ENCODE data around the gene KCNK15. TPM values are rescaled to one million over a fixed set of nuclear protein-coding genes. Genes with fewer than 3 reads are reported as not detected.
"Not testable (repeated sequence)": the region's sequence is repeated elsewhere in the genome, so short reads cannot be mapped to it uniquely, and the experiment has no call there.

The KCNK15 gene
- total RNA-seq, result 1 to 10 TPM; 3.6 to 5.6 (median 5.0) TPM

DNA sequence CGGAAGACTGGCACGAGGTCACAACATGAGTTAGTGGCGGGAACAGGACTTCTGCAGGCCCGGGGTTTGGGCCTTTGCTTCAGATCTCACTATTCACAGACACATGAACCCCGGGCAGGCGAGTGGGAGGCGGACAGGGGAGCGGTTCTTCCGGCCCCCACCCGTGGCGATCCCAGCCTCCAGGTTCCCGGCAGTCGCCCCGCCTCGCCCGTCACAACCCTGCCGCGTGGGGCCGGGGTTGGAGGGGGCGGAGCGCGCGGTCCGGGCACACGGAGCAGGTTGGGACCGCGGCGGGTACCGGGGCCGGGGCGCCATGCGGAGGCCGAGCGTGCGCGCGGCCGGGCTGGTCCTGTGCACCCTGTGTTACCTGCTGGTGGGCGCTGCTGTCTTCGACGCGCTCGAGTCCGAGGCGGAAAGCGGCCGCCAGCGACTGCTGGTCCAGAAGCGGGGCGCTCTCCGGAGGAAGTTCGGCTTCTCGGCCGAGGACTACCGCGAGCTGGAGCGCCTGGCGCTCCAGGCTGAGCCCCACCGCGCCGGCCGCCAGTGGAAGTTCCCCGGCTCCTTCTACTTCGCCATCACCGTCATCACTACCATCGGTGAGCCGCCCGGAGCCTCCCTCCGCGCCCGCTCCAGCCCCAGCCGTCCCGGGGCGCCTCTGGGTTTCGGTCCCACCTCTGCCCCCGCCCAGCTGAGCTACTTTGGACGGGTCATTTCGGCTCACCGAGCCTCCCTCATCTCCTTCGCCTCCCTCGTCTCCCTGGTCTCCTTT is at the start of gene KCNK15:
Gene KCNK15, plus strand, starts transcription at position 268 of the 769 bp plus-strand sequence. Its CDS starts 46 bp downstream, at position 314.
- peaks cover 29 to 68% (median 61%) of the 10 kb centered on the region in 4 donors for H3K4me1 ChIP-seq
- intact Hi-C loops (cut with DNase I), result loop anchor here (10.0 kb wide), 1 partner anchor 219 kb away; the partner anchor contains the start of genes STK4 and TOMM34
- peak within 1 kb of the TSS; percentile 67 to 79 (median 72) for H3K27ac ChIP-seq (replicated peaks in 1 of 4)
- 3% methylated on average over 12 of the region's 81 CpGs for WGBS
- no peak for DNase-seq (ENCODE audit: extremely low spot score)
- TF ChIP-seq POLR2A (IDR thresholded peaks at IDR 0.05; ENCODE audit: low read depth) (peak; percentile 19), CTCF (IDR thresholded peaks at IDR 0.05) (peak in 1 of 3 experiments; percentile 9), EP300 (IDR thresholded peaks at IDR 0.05) (no peak), POLR2AphosphoS5 (IDR thresholded peaks at IDR 0.05) (peak; percentile 40 to 70)
- H3K27me3 ChIP-seq, result peaks cover 0 to 21% (median 4%) of the 10 kb centered on the region in 4 donors
- H3K9me3 ChIP-seq, result no peaks in the 10 kb centered on the region
- peak within 1 kb of the TSS; percentile 67 to 75 (median 74) for H3K4me3 ChIP-seq
- peaks cover 0 to 3% (median 0%) of the 10 kb centered on the region in 4 donors for H3K36me3 ChIP-seq

DNA sequence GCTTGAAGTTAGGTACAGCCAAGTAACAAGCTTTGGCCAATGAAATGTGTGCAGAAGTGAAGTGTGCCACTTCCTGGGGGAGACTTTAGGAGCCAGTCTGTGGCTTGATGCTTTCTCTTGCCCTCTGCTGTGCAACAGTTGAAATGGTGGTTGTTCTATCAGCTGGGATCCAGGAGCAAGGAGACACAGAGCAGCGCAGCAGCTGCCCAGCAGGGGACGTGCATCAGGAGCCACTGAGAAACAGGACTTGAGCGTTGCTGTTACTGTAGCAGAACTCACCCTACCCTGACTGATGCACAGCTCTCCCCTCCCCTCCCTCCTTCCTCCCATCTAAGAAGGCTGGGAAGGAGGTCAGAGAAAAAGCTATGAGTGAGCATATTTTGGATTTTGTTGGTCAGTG is 49.4 kb upstream of the KCNK15 start:
- H3K27ac ChIP-seq (replicated peaks in 1 of 4), result peak overlapping the region; percentile 87 to 91 (median 90)
- no peaks in the 10 kb centered on the region for H3K36me3 ChIP-seq
- no peaks in the 10 kb centered on the region for H3K27me3 ChIP-seq
- no peak for TF ChIP-seq EP300 (IDR thresholded peaks at IDR 0.05)
- no peak for TF ChIP-seq POLR2A (IDR thresholded peaks at IDR 0.05; ENCODE audit: low read depth)
- TF ChIP-seq CTCF (IDR thresholded peaks at IDR 0.05), result no peak
- TF ChIP-seq POLR2AphosphoS5 (IDR thresholded peaks at IDR 0.05), result no peak
- 84% methylated on average over 3 of the region's 3 CpGs for WGBS
- no peak overlapping the region for H3K4me3 ChIP-seq
- no peak for DNase-seq (ENCODE audit: extremely low spot score)
- no peaks in the 10 kb centered on the region for H3K9me3 ChIP-seq
- H3K4me1 ChIP-seq, result peaks cover 48 to 96% (median 80%) of the 10 kb centered on the region in 4 donors
- intact Hi-C loops (cut with DNase I), result no loop called here

GRCh38 chr20:44697041-44697440 is 48.6 kb upstream of the KCNK15 start:
- DNase-seq (ENCODE audit: extremely low spot score); intact Hi-C loops (cut with DNase I); H3K9me3 ChIP-seq; H3K27me3 ChIP-seq; H3K36me3 ChIP-seq; H3K4me3 ChIP-seq: not testable (repeated sequence)
- H3K27ac ChIP-seq (replicated peaks in 1 of 4), result peak overlapping the region; percentile 87 to 91 (median 90)
- peaks cover 47 to 96% (median 80%) of the 10 kb centered on the region in 4 donors for H3K4me1 ChIP-seq
- whole genome bisulfite sequencing, result 96% methylated on average over 5 of the region's 5 CpGs

DNA sequence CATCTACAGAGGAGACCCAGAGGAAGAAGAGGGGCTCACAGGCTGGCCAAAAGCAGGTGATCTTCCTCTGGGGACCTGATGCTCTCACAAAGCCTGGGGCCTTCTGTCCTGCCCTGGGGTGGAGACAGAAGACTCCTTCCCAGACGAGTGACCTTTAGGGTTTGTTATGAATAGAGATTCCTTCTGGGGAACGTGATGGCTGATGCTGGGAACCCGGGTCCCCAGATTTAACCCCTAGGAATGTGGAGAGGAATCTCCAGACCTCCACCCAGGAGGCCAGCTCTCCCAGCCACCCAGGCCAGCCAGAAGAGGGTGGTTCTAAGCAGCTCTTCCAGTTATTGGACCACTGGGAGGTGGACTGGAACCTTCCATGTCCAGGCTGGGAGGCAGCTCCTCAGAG is 47.3 kb upstream of the KCNK15 start:
- no peak for DNase-seq (ENCODE audit: extremely low spot score)
- WGBS, result 12% methylated on average over 3 of the region's 3 CpGs
- H3K4me3 ChIP-seq, result no peak overlapping the region
- H3K4me1 ChIP-seq, result peaks cover 46 to 96% (median 80%) of the 10 kb centered on the region in 4 donors
- peak overlapping the region; percentile 28 to 91 (median 74) for H3K27ac ChIP-seq (replicated peaks in 1 of 4)
- no peaks in the 10 kb centered on the region for H3K27me3 ChIP-seq
- H3K9me3 ChIP-seq, result no peaks in the 10 kb centered on the region
- H3K36me3 ChIP-seq, result no peaks in the 10 kb centered on the region
- TF ChIP-seq CTCF (IDR thresholded peaks at IDR 0.05) (no peak), POLR2AphosphoS5 (IDR thresholded peaks at IDR 0.05) (no peak), EP300 (IDR thresholded peaks at IDR 0.05) (no peak), POLR2A (IDR thresholded peaks at IDR 0.05; ENCODE audit: low read depth) (no peak)
- intact Hi-C loops (cut with DNase I), result no loop called here

DNA sequence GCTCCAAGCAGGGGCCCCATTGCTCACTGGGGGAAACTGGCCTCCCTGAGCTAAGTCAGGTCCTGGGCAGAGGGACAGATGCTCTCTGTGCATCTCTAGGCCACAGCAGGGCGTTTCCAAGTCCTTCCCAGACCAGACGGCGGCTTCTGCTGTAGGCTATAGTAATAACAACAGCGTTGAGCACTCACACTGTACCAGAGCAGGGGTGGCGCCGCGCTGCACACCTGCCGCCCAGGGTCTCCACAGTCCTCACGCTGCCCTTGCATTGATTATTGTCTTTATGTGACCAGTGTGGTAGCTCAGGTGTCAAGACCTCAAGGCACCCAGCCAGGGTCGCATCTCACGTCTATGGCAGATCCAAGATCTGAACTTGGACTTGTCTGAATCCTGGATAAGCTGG is 45.4 kb upstream of the KCNK15 start:
- TF ChIP-seq POLR2A (IDR thresholded peaks at IDR 0.05; ENCODE audit: low read depth), result no peak
- TF ChIP-seq EP300 (IDR thresholded peaks at IDR 0.05), result no peak
- TF ChIP-seq POLR2AphosphoS5 (IDR thresholded peaks at IDR 0.05), result no peak
- no peak for TF ChIP-seq CTCF (IDR thresholded peaks at IDR 0.05)
- DNase-seq (ENCODE audit: extremely low spot score), result no peak
- Histone ChIP-seq H3K4me3 (no peak overlapping the region), H3K4me1 (peaks cover 39 to 88% (median 73%) of the 10 kb centered on the region in 4 donors), H3K27ac (replicated peaks in 1 of 4) (peak overlapping the region; percentile 82 to 91 (median 84)), H3K36me3 (no peaks in the 10 kb centered on the region), H3K27me3 (no peaks in the 10 kb centered on the region), H3K9me3 (no peaks in the 10 kb centered on the region)
- intact Hi-C loops (cut with DNase I), result no loop called here
- WGBS, result no CpG with 5 or more reads among the region's 11 CpGs
